ENCODE data around the gene CSTF1.

CSTF1 gene

GRCh38 chr20:56372850-56373249, 19.6 kb upstream of the CSTF1 start:
- Histone ChIP-seq H2AFZ (ENCODE audit: low read depth, low read length) (no peak overlapping the region), H3K27ac (ENCODE audit: low read length) (no peak overlapping the region), H3K36me3 (ENCODE audit: insufficient read depth, low read length) (peaks cover 97% of the 10 kb centered on the region), H3K4me3 (ENCODE audit: low read depth in 1 of 2, low read length in 2 of 2) (no peak overlapping the region), H3K9ac (ENCODE audit: low read depth, low read length) (no peak overlapping the region), H3K27me3 (ENCODE audit: insufficient read depth, low read length, poor library complexity) (no peaks in the 10 kb centered on the region), H3K79me2 (ENCODE audit: insufficient read depth, low read length) (peaks cover 57% of the 10 kb centered on the region), H3K9me3 (ENCODE audit: insufficient read depth, low read length, severe bottlenecking) (no peaks in the 10 kb centered on the region), H4K20me1 (ENCODE audit: insufficient read depth, low read length) (peaks cover 35% of the 10 kb centered on the region; the same call in 1 of the 2 replicates), H3K4me1 (ENCODE audit: insufficient read depth, low read length) (no peaks in the 10 kb centered on the region), H3K4me2 (ENCODE audit: insufficient read depth, low read length) (no peak overlapping the region)
- no peak for DNase-seq
- TF ChIP-seq EZH2 (IDR thresholded peaks at IDR 0.05; ENCODE audit: borderline replicate concordance, low read depth, low read length, severe bottlenecking) (no peak), CTCF (IDR thresholded peaks at IDR 0.05; ENCODE audit: borderline replicate concordance, extremely low read depth, low read length, poor library complexity, severe bottlenecking) (no peak)
- no peak for ATAC-seq (ENCODE audit: insufficient read depth, low read depth)

- TF ChIP-seq EZH2 (IDR thresholded peaks at IDR 0.05; ENCODE audit: borderline replicate concordance, low read depth, low read length, severe bottlenecking) (no peak), CTCF (IDR thresholded peaks at IDR 0.05; ENCODE audit: borderline replicate concordance, extremely low read depth, low read length, poor library complexity, severe bottlenecking) (no peak)
- Histone ChIP-seq H3K79me2 (ENCODE audit: insufficient read depth, low read length) (peaks cover 68% of the 10 kb centered on the region), H3K27ac (ENCODE audit: low read length) (no peak overlapping the region), H3K4me2 (ENCODE audit: insufficient read depth, low read length) (no peak overlapping the region), H3K27me3 (ENCODE audit: insufficient read depth, low read length, poor library complexity) (no peaks in the 10 kb centered on the region), H3K4me1 (ENCODE audit: insufficient read depth, low read length) (no peaks in the 10 kb centered on the region), H3K9me3 (ENCODE audit: insufficient read depth, low read length, severe bottlenecking) (no peaks in the 10 kb centered on the region), H3K4me3 (ENCODE audit: low read depth in 1 of 2, low read length in 2 of 2) (no peak overlapping the region), H3K9ac (ENCODE audit: low read depth, low read length) (no peak overlapping the region), H3K36me3 (ENCODE audit: insufficient read depth, low read length) (peaks cover 100% of the 10 kb centered on the region), H2AFZ (ENCODE audit: low read depth, low read length) (no peak overlapping the region), H4K20me1 (ENCODE audit: insufficient read depth, low read length) (peaks cover 38% of the 10 kb centered on the region; the same call in 1 of the 2 replicates)
- ATAC-seq (ENCODE audit: insufficient read depth, low read depth) (no peak; the same call in 2 of the 3 replicates), DNase-seq (no peak)
Observed at GRCh38 chr20:56373942-56374341, 18.5 kb upstream of the CSTF1 start.

GRCh38 chr20:56376331-56376730, 16.1 kb upstream of the CSTF1 start:
- no peak for TF ChIP-seq EZH2 (IDR thresholded peaks at IDR 0.05; ENCODE audit: borderline replicate concordance, low read depth, low read length, severe bottlenecking)
- no peak for TF ChIP-seq CTCF (IDR thresholded peaks at IDR 0.05; ENCODE audit: borderline replicate concordance, extremely low read depth, low read length, poor library complexity, severe bottlenecking)
- Histone ChIP-seq H3K4me2 (ENCODE audit: insufficient read depth, low read length) (no peak overlapping the region), H3K9me3 (ENCODE audit: insufficient read depth, low read length, severe bottlenecking) (no peaks in the 10 kb centered on the region), H4K20me1 (ENCODE audit: insufficient read depth, low read length) (peaks cover 36% of the 10 kb centered on the region; the same call in 1 of the 2 replicates), H3K4me3 (ENCODE audit: low read depth in 1 of 2, low read length in 2 of 2) (no peak overlapping the region), H3K79me2 (ENCODE audit: insufficient read depth, low read length) (peaks cover 86% of the 10 kb centered on the region), H3K27me3 (ENCODE audit: insufficient read depth, low read length, poor library complexity) (no peaks in the 10 kb centered on the region), H3K36me3 (ENCODE audit: insufficient read depth, low read length) (peaks cover 95% of the 10 kb centered on the region), H3K4me1 (ENCODE audit: insufficient read depth, low read length) (no peaks in the 10 kb centered on the region), H2AFZ (ENCODE audit: low read depth, low read length) (no peak overlapping the region), H3K27ac (ENCODE audit: low read length) (no peak overlapping the region), H3K9ac (ENCODE audit: low read depth, low read length) (no peak overlapping the region)
- no peak for ATAC-seq (ENCODE audit: insufficient read depth, low read depth)
- no peak for DNase-seq

- ATAC-seq (ENCODE audit: insufficient read depth, low read depth) (no peak), DNase-seq (no peak)
- Histone ChIP-seq H3K4me3 (ENCODE audit: low read depth in 1 of 2, low read length in 2 of 2) (no peak overlapping the region), H3K9me3 (ENCODE audit: insufficient read depth, low read length, severe bottlenecking) (no peaks in the 10 kb centered on the region), H2AFZ (ENCODE audit: low read depth, low read length) (no peak overlapping the region), H3K27me3 (ENCODE audit: insufficient read depth, low read length, poor library complexity) (no peaks in the 10 kb centered on the region), H3K4me1 (ENCODE audit: insufficient read depth, low read length) (peaks cover 4% of the 10 kb centered on the region; the same call in 1 of the 2 replicates), H3K9ac (ENCODE audit: low read depth, low read length) (no peak overlapping the region), H3K27ac (ENCODE audit: low read length) (no peak overlapping the region), H4K20me1 (ENCODE audit: insufficient read depth, low read length) (peaks cover 28% of the 10 kb centered on the region), H3K79me2 (ENCODE audit: insufficient read depth, low read length) (peaks cover 88% of the 10 kb centered on the region), H3K4me2 (ENCODE audit: insufficient read depth, low read length) (no peak overlapping the region), H3K36me3 (ENCODE audit: insufficient read depth, low read length) (peaks cover 95% of the 10 kb centered on the region)
- TF ChIP-seq EZH2 (IDR thresholded peaks at IDR 0.05; ENCODE audit: borderline replicate concordance, low read depth, low read length, severe bottlenecking): no peak
- TF ChIP-seq CTCF (IDR thresholded peaks at IDR 0.05; ENCODE audit: borderline replicate concordance, extremely low read depth, low read length, poor library complexity, severe bottlenecking): no peak
Observed at GRCh38 chr20:56378386-56378785, 14.1 kb upstream of the CSTF1 start.
